HepG2 (cell line): ENCODE results near the gene CHST4. TPM values are rescaled to one million over a fixed set of nuclear protein-coding genes. Genes with fewer than 3 reads are reported as not detected.

Experiments
- ESRRA ChIP-seq: sonication (generic); formaldehyde crosslinking; IDR thresholded peaks from 2 replicates; pipeline ENCODE4 v1.5.1; 2020; ENCODE audit warnings: mild to moderate bottlenecking, low read depth, missing genetic modification reagents
- GATAD2A ChIP-seq: IDR thresholded peaks from 2 replicates; pipeline ENCODE4 v1.6.1; 2016
- HDAC1 ChIP-seq: sonication (generic); formaldehyde crosslinking; IDR thresholded peaks from 2 replicates; pipeline ENCODE4 v1.5.1; 2020; ENCODE audit warnings: mild to moderate bottlenecking, missing genetic modification reagents
- IKZF1 ChIP-seq: fragments of 450-650 bp; IDR thresholded peaks from 2 replicates; pipeline ENCODE4 v1.7.1; 2016
- MLLT10 ChIP-seq: sonication (generic); formaldehyde crosslinking; IDR thresholded peaks from 2 replicates; pipeline ENCODE4 v1.4.0; 2020; ENCODE audit warnings: missing genetic modification reagents
- RAD21 ChIP-seq: fragments of 450-650 bp; formaldehyde crosslinking; IDR thresholded peaks from 2 replicates; pipeline ENCODE4 v1.5.0; 2020; ENCODE audit warnings: mild to moderate bottlenecking
- SMC3 ChIP-seq: IDR thresholded peaks from 2 replicates; pipeline ENCODE4 v1.6.1; 2011; ENCODE audit warnings: low read length, improper control_type of control experiment
- STAG1 ChIP-seq: sonication (generic); formaldehyde crosslinking; IDR thresholded peaks from 2 replicates; pipeline ENCODE4 v1.4.0; 2020; ENCODE audit warnings: missing genetic modification reagents
- ZNF143 ChIP-seq: sonication (generic); formaldehyde crosslinking; IDR thresholded peaks from 2 replicates; pipeline ENCODE4 v1.4.0; 2020; ENCODE audit warnings: missing genetic modification reagents
- ZNF263 ChIP-seq: sonication (generic); formaldehyde crosslinking; IDR thresholded peaks from 2 replicates; pipeline ENCODE4 v1.4.0; 2020; ENCODE audit warnings: missing genetic modification reagents
- ZNF33A ChIP-seq: sonication (generic); formaldehyde crosslinking; IDR thresholded peaks from 2 replicates; pipeline ENCODE4 v1.5.1; 2020; ENCODE audit warnings: missing genetic modification reagents, mild to moderate bottlenecking, moderate library complexity, borderline replicate concordance
- ZNF547 ChIP-seq: sonication (generic); formaldehyde crosslinking; IDR thresholded peaks from 2 replicates; pipeline ENCODE4 v1.5.1; 2020; ENCODE audit warnings: mild to moderate bottlenecking, missing genetic modification reagents
- ZNF7 ChIP-seq: IDR thresholded peaks from 2 replicates; pipeline ENCODE4 v1.6.1; 2016; ENCODE audit warnings: missing biosample characterization, missing genetic modification reagents
- ZNF781 ChIP-seq: sonication (generic); formaldehyde crosslinking; IDR thresholded peaks from 2 replicates; pipeline ENCODE4 v1.5.1; 2020; ENCODE audit warnings: borderline replicate concordance, mild to moderate bottlenecking, missing genetic modification reagents; ENCODE audit errors: not compliant biosample characterization
- ZNF790 ChIP-seq: sonication (generic); formaldehyde crosslinking; IDR thresholded peaks from 2 replicates; pipeline ENCODE4 v1.8.0; 2022; ENCODE audit warnings: missing genetic modification reagents, mild to moderate bottlenecking, borderline replicate concordance
- polyA plus RNA-seq, 8 experiments: library from polyadenylated mRNA; depleted of rRNA in 3 of 8; stranded (reverse) in 7 of 8; unstranded in 1 of 8; fragments of >200 nt; fragmentation: Illumina TruSeq in 4 of 8; extraction: Trizol in 4 of 8; gene quantifications; 2 replicates each; pipeline versions ENCODE4 v1.2.1 to v1.2.3, GENCODE V29; 2011 to 2016; ENCODE audit warnings: low read depth in 4 of 8, missing spikeins in 1 of 8, mixed read lengths in 1 of 8; ENCODE audit not compliant: insufficient read depth in 1 of 8
- total RNA-seq, 5 experiments: library from RNA; depleted of rRNA; stranded (reverse); fragments of >200 nt; fragmentation: Illumina TruSeq; extraction: Trizol; gene quantifications; 2 replicates each; pipeline ENCODE4 v1.2.3, GENCODE V29; 2016; ENCODE audit warnings: low read depth in 1 of 5
- TF ChIP-seq, protein P1 (sequence below): sonication (generic); formaldehyde crosslinking; IDR thresholded peaks from 2 replicates; pipeline ENCODE4 v1.4.0; 2020; ENCODE audit warnings: missing genetic modification reagents
- TF ChIP-seq, protein P2 (sequence below): sonication (generic); formaldehyde crosslinking; IDR thresholded peaks from 2 replicates; pipeline ENCODE4 v1.4.0; 2020; ENCODE audit warnings: missing genetic modification reagents
- TF ChIP-seq, protein P3 (sequence below): sonication (generic); formaldehyde crosslinking; IDR thresholded peaks from 2 replicates; pipeline ENCODE4 v1.4.0; 2020; ENCODE audit warnings: mild to moderate bottlenecking, missing genetic modification reagents
- TF ChIP-seq, protein P4 (sequence below): sonication (generic); formaldehyde crosslinking; IDR thresholded peaks from 2 replicates; pipeline ENCODE4 v1.5.0; 2020; ENCODE audit warnings: mild to moderate bottlenecking, missing genetic modification reagents, moderate library complexity

The CHST4 gene
- total and polyA plus RNA-seq, 2 of the 13 experiments (the other 11 are each of a cell fraction or from before 2014, with no cell fraction given) = not detected

GRCh38 chr16:71479420-71479819, 46.8 kb upstream of the CHST4 start (continued):
- TF ChIP-seq, protein P1, sequence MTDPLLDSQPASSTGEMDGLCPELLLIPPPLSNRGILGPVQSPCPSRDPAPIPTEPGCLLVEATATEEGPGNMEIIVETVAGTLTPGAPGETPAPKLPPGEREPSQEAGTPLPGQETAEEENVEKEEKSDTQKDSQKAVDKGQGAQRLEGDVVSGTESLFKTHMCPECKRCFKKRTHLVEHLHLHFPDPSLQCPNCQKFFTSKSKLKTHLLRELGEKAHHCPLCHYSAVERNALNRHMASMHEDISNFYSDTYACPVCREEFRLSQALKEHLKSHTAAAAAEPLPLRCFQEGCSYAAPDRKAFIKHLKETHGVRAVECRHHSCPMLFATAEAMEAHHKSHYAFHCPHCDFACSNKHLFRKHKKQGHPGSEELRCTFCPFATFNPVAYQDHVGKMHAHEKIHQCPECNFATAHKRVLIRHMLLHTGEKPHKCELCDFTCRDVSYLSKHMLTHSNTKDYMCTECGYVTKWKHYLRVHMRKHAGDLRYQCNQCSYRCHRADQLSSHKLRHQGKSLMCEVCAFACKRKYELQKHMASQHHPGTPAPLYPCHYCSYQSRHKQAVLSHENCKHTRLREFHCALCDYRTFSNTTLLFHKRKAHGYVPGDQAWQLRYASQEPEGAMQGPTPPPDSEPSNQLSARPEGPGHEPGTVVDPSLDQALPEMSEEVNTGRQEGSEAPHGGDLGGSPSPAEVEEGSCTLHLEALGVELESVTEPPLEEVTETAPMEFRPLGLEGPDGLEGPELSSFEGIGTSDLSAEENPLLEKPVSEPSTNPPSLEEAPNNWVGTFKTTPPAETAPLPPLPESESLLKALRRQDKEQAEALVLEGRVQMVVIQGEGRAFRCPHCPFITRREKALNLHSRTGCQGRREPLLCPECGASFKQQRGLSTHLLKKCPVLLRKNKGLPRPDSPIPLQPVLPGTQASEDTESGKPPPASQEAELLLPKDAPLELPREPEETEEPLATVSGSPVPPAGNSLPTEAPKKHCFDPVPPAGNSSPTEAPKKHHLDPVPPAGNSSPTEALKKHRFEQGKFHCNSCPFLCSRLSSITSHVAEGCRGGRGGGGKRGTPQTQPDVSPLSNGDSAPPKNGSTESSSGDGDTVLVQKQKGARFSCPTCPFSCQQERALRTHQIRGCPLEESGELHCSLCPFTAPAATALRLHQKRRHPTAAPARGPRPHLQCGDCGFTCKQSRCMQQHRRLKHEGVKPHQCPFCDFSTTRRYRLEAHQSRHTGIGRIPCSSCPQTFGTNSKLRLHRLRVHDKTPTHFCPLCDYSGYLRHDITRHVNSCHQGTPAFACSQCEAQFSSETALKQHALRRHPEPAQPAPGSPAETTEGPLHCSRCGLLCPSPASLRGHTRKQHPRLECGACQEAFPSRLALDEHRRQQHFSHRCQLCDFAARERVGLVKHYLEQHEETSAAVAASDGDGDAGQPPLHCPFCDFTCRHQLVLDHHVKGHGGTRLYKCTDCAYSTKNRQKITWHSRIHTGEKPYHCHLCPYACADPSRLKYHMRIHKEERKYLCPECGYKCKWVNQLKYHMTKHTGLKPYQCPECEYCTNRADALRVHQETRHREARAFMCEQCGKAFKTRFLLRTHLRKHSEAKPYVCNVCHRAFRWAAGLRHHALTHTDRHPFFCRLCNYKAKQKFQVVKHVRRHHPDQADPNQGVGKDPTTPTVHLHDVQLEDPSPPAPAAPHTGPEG (CRISPR knock-in tag) = no peak
- TF ChIP-seq ZNF790 (CRISPR knock-in tag) = no peak
- TF ChIP-seq ZNF781 (CRISPR knock-in tag) = no peak
- TF ChIP-seq ZNF7 (CRISPR knock-in tag) = no peak
- TF ChIP-seq RAD21 (CRISPR knock-in tag) = peak; percentile 53; the same call in 1 of the 2 replicates
- TF ChIP-seq STAG1 (CRISPR knock-in tag) = peak; percentile 63
- TF ChIP-seq, protein P2, sequence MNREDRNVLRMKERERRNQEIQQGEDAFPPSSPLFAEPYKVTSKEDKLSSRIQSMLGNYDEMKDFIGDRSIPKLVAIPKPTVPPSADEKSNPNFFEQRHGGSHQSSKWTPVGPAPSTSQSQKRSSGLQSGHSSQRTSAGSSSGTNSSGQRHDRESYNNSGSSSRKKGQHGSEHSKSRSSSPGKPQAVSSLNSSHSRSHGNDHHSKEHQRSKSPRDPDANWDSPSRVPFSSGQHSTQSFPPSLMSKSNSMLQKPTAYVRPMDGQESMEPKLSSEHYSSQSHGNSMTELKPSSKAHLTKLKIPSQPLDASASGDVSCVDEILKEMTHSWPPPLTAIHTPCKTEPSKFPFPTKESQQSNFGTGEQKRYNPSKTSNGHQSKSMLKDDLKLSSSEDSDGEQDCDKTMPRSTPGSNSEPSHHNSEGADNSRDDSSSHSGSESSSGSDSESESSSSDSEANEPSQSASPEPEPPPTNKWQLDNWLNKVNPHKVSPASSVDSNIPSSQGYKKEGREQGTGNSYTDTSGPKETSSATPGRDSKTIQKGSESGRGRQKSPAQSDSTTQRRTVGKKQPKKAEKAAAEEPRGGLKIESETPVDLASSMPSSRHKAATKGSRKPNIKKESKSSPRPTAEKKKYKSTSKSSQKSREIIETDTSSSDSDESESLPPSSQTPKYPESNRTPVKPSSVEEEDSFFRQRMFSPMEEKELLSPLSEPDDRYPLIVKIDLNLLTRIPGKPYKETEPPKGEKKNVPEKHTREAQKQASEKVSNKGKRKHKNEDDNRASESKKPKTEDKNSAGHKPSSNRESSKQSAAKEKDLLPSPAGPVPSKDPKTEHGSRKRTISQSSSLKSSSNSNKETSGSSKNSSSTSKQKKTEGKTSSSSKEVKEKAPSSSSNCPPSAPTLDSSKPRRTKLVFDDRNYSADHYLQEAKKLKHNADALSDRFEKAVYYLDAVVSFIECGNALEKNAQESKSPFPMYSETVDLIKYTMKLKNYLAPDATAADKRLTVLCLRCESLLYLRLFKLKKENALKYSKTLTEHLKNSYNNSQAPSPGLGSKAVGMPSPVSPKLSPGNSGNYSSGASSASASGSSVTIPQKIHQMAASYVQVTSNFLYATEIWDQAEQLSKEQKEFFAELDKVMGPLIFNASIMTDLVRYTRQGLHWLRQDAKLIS = no peak
- TF ChIP-seq SMC3 = peak; percentile 77
- no peak for TF ChIP-seq GATAD2A (CRISPR knock-in tag)
- TF ChIP-seq ESRRA (CRISPR knock-in tag) = no peak
- TF ChIP-seq, protein P3, sequence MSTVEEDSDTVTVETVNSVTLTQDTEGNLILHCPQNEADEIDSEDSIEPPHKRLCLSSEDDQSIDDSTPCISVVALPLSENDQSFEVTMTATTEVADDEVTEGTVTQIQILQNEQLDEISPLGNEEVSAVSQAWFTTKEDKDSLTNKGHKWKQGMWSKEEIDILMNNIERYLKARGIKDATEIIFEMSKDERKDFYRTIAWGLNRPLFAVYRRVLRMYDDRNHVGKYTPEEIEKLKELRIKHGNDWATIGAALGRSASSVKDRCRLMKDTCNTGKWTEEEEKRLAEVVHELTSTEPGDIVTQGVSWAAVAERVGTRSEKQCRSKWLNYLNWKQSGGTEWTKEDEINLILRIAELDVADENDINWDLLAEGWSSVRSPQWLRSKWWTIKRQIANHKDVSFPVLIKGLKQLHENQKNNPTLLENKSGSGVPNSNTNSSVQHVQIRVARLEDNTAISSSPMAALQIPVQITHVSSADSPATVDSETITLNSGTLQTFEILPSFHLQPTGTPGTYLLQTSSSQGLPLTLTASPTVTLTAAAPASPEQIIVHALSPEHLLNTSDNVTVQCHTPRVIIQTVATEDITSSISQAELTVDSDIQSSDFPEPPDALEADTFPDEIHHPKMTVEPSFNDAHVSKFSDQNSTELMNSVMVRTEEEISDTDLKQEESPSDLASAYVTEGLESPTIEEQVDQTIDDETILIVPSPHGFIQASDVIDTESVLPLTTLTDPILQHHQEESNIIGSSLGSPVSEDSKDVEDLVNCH (CRISPR knock-in tag) = no peak
- no peak for TF ChIP-seq ZNF33A (CRISPR knock-in tag)
- TF ChIP-seq MLLT10 = no peak
- no peak for TF ChIP-seq ZNF263
- no peak for TF ChIP-seq ZNF143
- no peak for TF ChIP-seq ZNF547 (CRISPR knock-in tag)
- no peak for TF ChIP-seq HDAC1 (CRISPR knock-in tag)
- TF ChIP-seq, protein P4, sequence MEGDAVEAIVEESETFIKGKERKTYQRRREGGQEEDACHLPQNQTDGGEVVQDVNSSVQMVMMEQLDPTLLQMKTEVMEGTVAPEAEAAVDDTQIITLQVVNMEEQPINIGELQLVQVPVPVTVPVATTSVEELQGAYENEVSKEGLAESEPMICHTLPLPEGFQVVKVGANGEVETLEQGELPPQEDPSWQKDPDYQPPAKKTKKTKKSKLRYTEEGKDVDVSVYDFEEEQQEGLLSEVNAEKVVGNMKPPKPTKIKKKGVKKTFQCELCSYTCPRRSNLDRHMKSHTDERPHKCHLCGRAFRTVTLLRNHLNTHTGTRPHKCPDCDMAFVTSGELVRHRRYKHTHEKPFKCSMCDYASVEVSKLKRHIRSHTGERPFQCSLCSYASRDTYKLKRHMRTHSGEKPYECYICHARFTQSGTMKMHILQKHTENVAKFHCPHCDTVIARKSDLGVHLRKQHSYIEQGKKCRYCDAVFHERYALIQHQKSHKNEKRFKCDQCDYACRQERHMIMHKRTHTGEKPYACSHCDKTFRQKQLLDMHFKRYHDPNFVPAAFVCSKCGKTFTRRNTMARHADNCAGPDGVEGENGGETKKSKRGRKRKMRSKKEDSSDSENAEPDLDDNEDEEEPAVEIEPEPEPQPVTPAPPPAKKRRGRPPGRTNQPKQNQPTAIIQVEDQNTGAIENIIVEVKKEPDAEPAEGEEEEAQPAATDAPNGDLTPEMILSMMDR = peak; percentile 70
- TF ChIP-seq IKZF1 = no peak
